SK-N-MC (cell line): ENCODE results near the gene RRBP1.
"Not testable (repeated sequence)": the region's sequence is repeated elsewhere in the genome, so short reads cannot be mapped to it uniquely, and the experiment has no call there.

ENCODE experiments used
- DNase-seq: peaks from one replicate; pipeline ENCODE4 v3.0.0-alpha.2; 2011; ENCODE audit warnings: low read depth, low spot score
- H3K27ac ChIP-seq: fragments of 200-600 bp; sonication (generic); 2 replicates; pipeline ENCODE4 v1.5.1; 2016; ENCODE audit warnings: mixed run types
- H3K36me3 ChIP-seq: fragments of 200-600 bp; sonication (generic); 2 replicates; pipeline ENCODE4 v1.6.1; 2017; ENCODE audit warnings: antibody characterized with exemption, low read length, mixed read lengths; ENCODE audit not compliant: insufficient read depth
- H3K4me3 ChIP-seq: fragments of 200-600 bp; sonication (generic); 2 replicates; pipeline ENCODE4 v1.5.1; 2016
- H3K9ac ChIP-seq: fragments of 200-600 bp; sonication (generic); 2 replicates; pipeline ENCODE4 v1.8.0; 2017; ENCODE audit warnings: mixed run types, mixed read lengths; ENCODE audit not compliant: insufficient read length
- H3K9me3 ChIP-seq: fragments of 200-600 bp; sonication (generic); 2 replicates; pipeline ENCODE4 v1.6.1; 2017; ENCODE audit warnings: low read depth, mild to moderate bottlenecking, antibody characterized with exemption, low read length, moderate library complexity, mixed read lengths
- EZH2 ChIP-seq: fragments of 200-600 bp; sonication (generic); IDR thresholded peaks from one replicate; pipeline ENCODE4 v1.6.1; 2017; ENCODE audit warnings: antibody characterized with exemption
- FOXP2 ChIP-seq: optimal IDR thresholded peaks from 2 replicates; pipeline ENCODE3; 2011; ENCODE audit warnings: mild to moderate bottlenecking, moderate library complexity; ENCODE audit not compliant: insufficient read depth; ENCODE audit errors: extremely low read length, control extremely low read depth
- POLR2AphosphoS5 ChIP-seq: IDR thresholded peaks from 2 replicates; pipeline ENCODE4 v1.6.1; 2012; ENCODE audit warnings: mild to moderate bottlenecking, low read depth, low read length, borderline replicate concordance

RRBP1 gene

GRCh38 chr20:17665756-17666155 lies 16.3 kb downstream of the RRBP1 start:
- no peak overlapping the region for H3K9ac ChIP-seq
- no peak for DNase-seq
- no peaks in the 10 kb centered on the region for H3K36me3 ChIP-seq
- no peaks in the 10 kb centered on the region for H3K9me3 ChIP-seq
- TF ChIP-seq POLR2AphosphoS5 (no peak), EZH2 (no peak), FOXP2 (no peak)
- H3K27ac ChIP-seq, result peak overlapping the region; percentile 39
- H3K4me3 ChIP-seq, result peak overlapping the region; percentile 38

GRCh38 chr20:17664025-17664633 lies 17.9 kb downstream of the RRBP1 start:
- no peak for TF ChIP-seq FOXP2
- TF ChIP-seq POLR2AphosphoS5, result no peak
- DNase-seq, result no peak

GRCh38 chr20:17663486-17663885 lies 18.6 kb downstream of the RRBP1 start:
- H3K9me3 ChIP-seq, result no peaks in the 10 kb centered on the region
- H3K4me3 ChIP-seq, result peak overlapping the region; percentile 36; the same call in 1 of the 2 replicates
- H3K36me3 ChIP-seq, result peaks cover 8% of the 10 kb centered on the region; the same call in 1 of the 2 replicates
- TF ChIP-seq EZH2 (no peak), FOXP2 (no peak), POLR2AphosphoS5 (no peak)
- H3K9ac ChIP-seq, result no peak overlapping the region
- peak overlapping the region; percentile 69; the same call in 1 of the 2 replicates for H3K27ac ChIP-seq
- no peak for DNase-seq

More at GRCh38 chr20:17664025-17664633, 17.9 kb downstream of the RRBP1 start:
- Histone ChIP-seq H3K27ac (no peak overlapping the region), H3K9ac (no peak overlapping the region), H3K9me3 (no peaks in the 10 kb centered on the region), H3K4me3 (no peak overlapping the region), H3K36me3 (peaks cover 5% of the 10 kb centered on the region; the same call in 1 of the 2 replicates)

GRCh38 chr20:17663040-17663399 lies 19.0 kb downstream of the RRBP1 start:
- DNase-seq, result no peak
- H3K4me3 ChIP-seq, result peak overlapping the region; percentile 36; the same call in 1 of the 2 replicates
- H3K9me3 ChIP-seq, result no peaks in the 10 kb centered on the region
- peaks cover 13% of the 10 kb centered on the region; the same call in 1 of the 2 replicates for H3K36me3 ChIP-seq
- H3K27ac ChIP-seq, result peak overlapping the region; percentile 69; the same call in 1 of the 2 replicates
- H3K9ac ChIP-seq, result no peak overlapping the region
- TF ChIP-seq EZH2 (no peak), POLR2AphosphoS5 (no peak)

DNA sequence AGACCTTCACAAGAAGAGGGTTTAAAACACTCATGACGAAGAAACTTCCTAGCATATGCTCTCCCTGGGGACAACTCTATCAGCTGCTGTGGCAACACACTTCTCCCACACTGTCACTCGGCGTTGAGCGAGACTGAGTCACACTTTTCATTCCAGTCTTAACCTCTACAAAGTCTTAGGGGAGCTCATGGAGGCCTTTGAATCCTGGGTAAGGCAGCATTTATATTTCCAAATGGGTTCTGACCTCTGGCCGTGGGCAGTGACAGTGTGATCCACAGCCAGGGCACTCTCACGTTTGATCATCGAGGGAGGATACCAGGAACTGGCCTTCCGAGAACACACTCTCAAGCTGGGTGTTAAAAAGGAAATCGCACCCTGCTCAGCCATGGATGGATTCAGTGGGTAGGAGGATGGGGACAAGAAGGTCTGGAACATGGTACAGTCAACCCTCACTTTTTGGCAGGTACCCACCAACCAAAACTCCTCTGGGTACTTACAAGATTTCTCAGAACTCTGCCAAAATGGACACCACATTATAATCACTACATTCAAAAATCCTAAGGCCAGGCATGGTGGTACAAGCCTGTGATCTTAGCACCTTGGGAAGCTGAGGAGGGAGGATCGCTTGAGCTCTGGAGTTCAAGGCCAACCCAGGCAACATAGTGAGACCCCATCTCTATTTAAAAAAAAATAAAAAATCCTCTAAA lies 19.6 kb downstream of the RRBP1 start:
- Histone ChIP-seq H3K36me3 (peaks cover 14% of the 10 kb centered on the region; the same call in 1 of the 2 replicates), H3K4me3 (no peak overlapping the region), H3K9me3 (no peaks in the 10 kb centered on the region), H3K9ac (no peak overlapping the region), H3K27ac (peak overlapping the region; percentile 69; the same call in 1 of the 2 replicates)
- no peak for TF ChIP-seq EZH2
- no peak for TF ChIP-seq FOXP2
- TF ChIP-seq POLR2AphosphoS5, result no peak
- no peak for DNase-seq

GRCh38 chr20:17661121-17661744 lies 20.8 kb downstream of the RRBP1 start:
- Histone ChIP-seq H3K4me3 (no peak overlapping the region), H3K27ac (peak overlapping the region; percentile 57; the same call in 1 of the 2 replicates), H3K36me3 (peaks cover 14% of the 10 kb centered on the region; the same call in 1 of the 2 replicates), H3K9ac (no peak overlapping the region), H3K9me3 (no peaks in the 10 kb centered on the region)
- no peak for DNase-seq
- TF ChIP-seq FOXP2 (no peak), EZH2 (no peak), POLR2AphosphoS5 (no peak)

GRCh38 chr20:17660667-17661066 lies 21.4 kb downstream of the RRBP1 start:
- Histone ChIP-seq H3K9ac (no peak overlapping the region), H3K4me3 (no peak overlapping the region), H3K27ac (peak overlapping the region; percentile 57; the same call in 1 of the 2 replicates), H3K9me3 (no peaks in the 10 kb centered on the region), H3K36me3 (peaks cover 14% of the 10 kb centered on the region; the same call in 1 of the 2 replicates)
- TF ChIP-seq POLR2AphosphoS5, result no peak
- TF ChIP-seq FOXP2, result no peak
- no peak for DNase-seq

GRCh38 chr20:17659801-17660200 lies 22.2 kb downstream of the RRBP1 start:
- no peak for TF ChIP-seq POLR2AphosphoS5
- TF ChIP-seq EZH2, result no peak
- TF ChIP-seq FOXP2, result no peak
- Histone ChIP-seq H3K36me3 (peaks cover 14% of the 10 kb centered on the region; the same call in 1 of the 2 replicates), H3K9me3 (no peaks in the 10 kb centered on the region), H3K27ac (no peak overlapping the region), H3K4me3 (no peak overlapping the region), H3K9ac (no peak overlapping the region)
- no peak for DNase-seq

GRCh38 chr20:17659344-17659743 lies 22.7 kb downstream of the RRBP1 start:
- not testable (repeated sequence) for H3K4me3 ChIP-seq, H3K27ac ChIP-seq, H3K9ac ChIP-seq, H3K9me3 ChIP-seq, DNase-seq
- peaks cover 14% of the 10 kb centered on the region; the same call in 1 of the 2 replicates for H3K36me3 ChIP-seq
